Progenitor cell of endocrine pancreas (in vitro differentiated cells): Measurements from ENCODE around the gene MFN2. TPM values are rescaled to one million over a fixed set of nuclear protein-coding genes. Genes with fewer than 3 reads are reported as not detected.

Experiments used
- DNase-seq: peaks from one replicate; pipeline ENCODE4 v3.0.0; 2021; ENCODE audit warnings: low spot score; ENCODE audit not compliant: unreplicated experiment
- H3K27ac Mint-ChIP-seq: 2 replicates; pipeline ENCODE4 v1.8.0; 2021; ENCODE audit warnings: mild to moderate bottlenecking, moderate library complexity, mixed read lengths
- H3K27me3 Mint-ChIP-seq: 2 replicates; pipeline ENCODE4 v1.8.0; 2021; ENCODE audit warnings: mixed read lengths
- H3K36me3 Mint-ChIP-seq: 2 replicates; pipeline ENCODE4 v1.8.0; 2022; ENCODE audit warnings: mixed read lengths; ENCODE audit not compliant: insufficient read depth
- H3K4me1 Mint-ChIP-seq: 2 replicates; pipeline ENCODE4 v1.8.0; 2021; ENCODE audit warnings: low read depth, mixed read lengths
- H3K4me3 Mint-ChIP-seq: 2 replicates; pipeline ENCODE4 v1.8.0; 2021; ENCODE audit warnings: low read depth, mild to moderate bottlenecking, moderate library complexity, mixed read lengths
- H3K9me3 Mint-ChIP-seq: 2 replicates; pipeline ENCODE4 v1.8.0; 2021; ENCODE audit warnings: low read depth, mixed read lengths
- CTCF ChIP-seq: fragments of 200-600 bp; sonication (generic); IDR thresholded peaks from one replicate; pipeline ENCODE4 v1.5.0; 2021; ENCODE audit warnings: antibody characterized with exemption, mild to moderate bottlenecking; ENCODE audit not compliant: unreplicated experiment
- total RNA-seq: library from RNA; stranded (reverse); gene quantifications from 2 replicates; pipeline ENCODE4 v1.2.1, GENCODE V29; 2021

Gene MFN2
- total RNA-seq, 1 donor from 2014 or later, result 55.8 TPM

- H3K36me3 Mint-ChIP-seq, result peaks cover 22% of the 10 kb centered on the region
- H3K27ac Mint-ChIP-seq, result peak overlapping the region; percentile 74
- DNase-seq, result no peak
- H3K27me3 Mint-ChIP-seq, result no peaks in the 10 kb centered on the region
- no peak overlapping the region for H3K4me3 Mint-ChIP-seq
- TF ChIP-seq CTCF, result no peak
- H3K4me1 Mint-ChIP-seq, result peaks cover 15% of the 10 kb centered on the region
- no peaks in the 10 kb centered on the region for H3K9me3 Mint-ChIP-seq
These were observed 5.6 kb downstream of the MFN2 start for GRCh38 chr1:11985851-11986250.

- H3K4me1 Mint-ChIP-seq, result no peaks in the 10 kb centered on the region
- no peak overlapping the region for H3K27ac Mint-ChIP-seq
- H3K36me3 Mint-ChIP-seq, result peaks cover 26% of the 10 kb centered on the region
- H3K27me3 Mint-ChIP-seq, result no peaks in the 10 kb centered on the region
- no peak for DNase-seq
- H3K4me3 Mint-ChIP-seq, result no peak overlapping the region
- H3K9me3 Mint-ChIP-seq, result no peaks in the 10 kb centered on the region
- no peak for TF ChIP-seq CTCF
These were observed 9.4 kb downstream of the MFN2 start for GRCh38 chr1:11989669-11990068.

GRCh38 chr1:11990303-11991032, 10.2 kb downstream of the MFN2 start:
- Mint-ChIP-seq H3K27me3 (no peaks in the 10 kb centered on the region), H3K27ac (no peak overlapping the region), H3K4me1 (no peaks in the 10 kb centered on the region), H3K36me3 (peaks cover 27% of the 10 kb centered on the region), H3K4me3 (no peak overlapping the region), H3K9me3 (no peaks in the 10 kb centered on the region)
- DNase-seq, result no peak
- no peak for TF ChIP-seq CTCF

- Mint-ChIP-seq H3K27me3 (no peaks in the 10 kb centered on the region), H3K36me3 (peaks cover 25% of the 10 kb centered on the region), H3K9me3 (no peaks in the 10 kb centered on the region), H3K4me1 (no peaks in the 10 kb centered on the region), H3K4me3 (no peak overlapping the region), H3K27ac (no peak overlapping the region)
- no peak for DNase-seq
- no peak for TF ChIP-seq CTCF
These were observed 11.9 kb downstream of the MFN2 start for GRCh38 chr1:11991969-11992676.

GRCh38 chr1:11997081-11997850, 17.0 kb downstream of the MFN2 start:
- Mint-ChIP-seq H3K36me3 (peaks cover 13% of the 10 kb centered on the region), H3K27me3 (no peaks in the 10 kb centered on the region), H3K4me3 (no peak overlapping the region), H3K4me1 (no peaks in the 10 kb centered on the region), H3K9me3 (no peaks in the 10 kb centered on the region), H3K27ac (no peak overlapping the region)
- no peak for TF ChIP-seq CTCF
- no peak for DNase-seq
